NB4 (cell line): ENCODE results near the gene DLG3.

ENCODE experiments used
- CTCF ChIP-seq: IDR thresholded peaks from one replicate; pipeline ENCODE4 v1.5.1; 2012; ENCODE audit warnings: low read depth, low read length
- MAX ChIP-seq: IDR thresholded peaks from 2 replicates; pipeline ENCODE4 v1.6.1; 2011; ENCODE audit warnings: low read depth, low read length
- MYC ChIP-seq: IDR thresholded peaks from 2 replicates; pipeline ENCODE4 v1.6.1; 2011; ENCODE audit warnings: low read depth, low read length
- POLR2A ChIP-seq: IDR thresholded peaks from 2 replicates; pipeline ENCODE4 v1.6.1; 2011; ENCODE audit warnings: mild to moderate bottlenecking; ENCODE audit not compliant: insufficient read length; ENCODE audit errors: extremely low read depth

- no peak for TF ChIP-seq MAX
- TF ChIP-seq POLR2A, result no peak
- no peak for TF ChIP-seq CTCF
- no peak for TF ChIP-seq MYC
These were observed 64.4 kb downstream of the DLG3 start for GRCh38 chrX:70509078-70509477.
